Measurements from ENCODE around the gene GIMAP8.
"Not testable (repeated sequence)": the region's sequence is repeated elsewhere in the genome, so short reads cannot be mapped to it uniquely, and the experiment has no call there.

GIMAP8 gene

GRCh38 chr7:150476819-150477631 is 26.6 kb downstream of the GIMAP8 start:
- no peak for DNase-seq (ENCODE audit: low read depth)

GRCh38 chr7:150479023-150479716 is 28.7 kb downstream of the GIMAP8 start:
- DNase-seq (ENCODE audit: low read depth) = no peak
- no peak overlapping the region for H3K4me3 ChIP-seq (ENCODE audit: control insufficient read depth, low read depth, low read length)
- TF ChIP-seq CTCF (conservative IDR thresholded peaks at IDR 0.05; ENCODE audit: control insufficient read depth, insufficient read depth, low read depth, low read length) = no peak

More at GRCh38 chr7:150476819-150477631, 26.6 kb downstream of the GIMAP8 start:
- H3K4me3 ChIP-seq (ENCODE audit: control insufficient read depth, low read depth, low read length) = no peak overlapping the region
- no peak for TF ChIP-seq CTCF (conservative IDR thresholded peaks at IDR 0.05; ENCODE audit: control insufficient read depth, insufficient read depth, low read depth, low read length)

DNA sequence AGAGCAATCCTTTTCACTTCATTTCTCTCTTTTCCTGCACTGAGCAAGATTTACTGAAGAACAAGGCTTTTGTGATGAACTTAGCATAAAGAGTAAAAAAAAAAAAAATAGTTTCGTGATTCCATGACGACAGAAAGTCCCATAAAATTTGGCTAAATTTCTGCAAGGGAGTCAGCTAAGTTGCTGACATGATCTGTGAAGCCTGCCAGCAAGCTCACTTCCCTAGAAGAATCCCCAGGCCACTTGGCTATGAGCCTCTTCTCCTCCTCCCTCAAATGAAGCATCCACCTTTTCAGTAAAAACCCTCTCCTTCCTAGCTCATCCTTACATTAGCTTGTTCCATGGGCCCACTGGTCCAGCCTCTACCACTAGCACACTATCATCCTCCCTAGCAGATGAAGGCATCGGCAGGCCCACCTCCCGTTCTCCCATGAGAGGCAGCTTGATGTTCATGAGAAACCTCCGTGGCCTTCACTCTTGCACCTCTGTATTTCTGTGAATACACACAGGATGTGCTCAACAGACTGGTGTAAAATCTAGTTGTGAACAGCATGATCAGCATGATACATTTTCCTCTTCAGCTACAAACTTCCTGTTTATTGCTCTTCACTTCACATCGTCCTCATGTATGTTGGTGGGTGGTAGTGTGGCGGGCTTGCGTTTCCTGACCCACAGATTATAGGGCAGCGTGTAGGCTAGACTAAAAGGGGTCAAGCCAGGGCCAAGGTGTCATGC is 30.9 kb downstream of the GIMAP8 start:
- no peak for DNase-seq (ENCODE audit: low read depth)
- H3K4me3 ChIP-seq (ENCODE audit: control insufficient read depth, low read depth, low read length) = no peak overlapping the region
- no peak for TF ChIP-seq CTCF (conservative IDR thresholded peaks at IDR 0.05; ENCODE audit: control insufficient read depth, insufficient read depth, low read depth, low read length)

GRCh38 chr7:150481922-150482321 is 31.5 kb downstream of the GIMAP8 start:
- no peak for DNase-seq (ENCODE audit: low read depth)
- no peak for TF ChIP-seq CTCF (conservative IDR thresholded peaks at IDR 0.05; ENCODE audit: control insufficient read depth, insufficient read depth, low read depth, low read length)
- no peak overlapping the region for H3K4me3 ChIP-seq (ENCODE audit: control insufficient read depth, low read depth, low read length)

- DNase-seq (ENCODE audit: low read depth); H3K4me3 ChIP-seq (ENCODE audit: control insufficient read depth, low read depth, low read length): not testable (repeated sequence)
Observed at GRCh38 chr7:150483514-150483913, 33.1 kb downstream of the GIMAP8 start.

DNA sequence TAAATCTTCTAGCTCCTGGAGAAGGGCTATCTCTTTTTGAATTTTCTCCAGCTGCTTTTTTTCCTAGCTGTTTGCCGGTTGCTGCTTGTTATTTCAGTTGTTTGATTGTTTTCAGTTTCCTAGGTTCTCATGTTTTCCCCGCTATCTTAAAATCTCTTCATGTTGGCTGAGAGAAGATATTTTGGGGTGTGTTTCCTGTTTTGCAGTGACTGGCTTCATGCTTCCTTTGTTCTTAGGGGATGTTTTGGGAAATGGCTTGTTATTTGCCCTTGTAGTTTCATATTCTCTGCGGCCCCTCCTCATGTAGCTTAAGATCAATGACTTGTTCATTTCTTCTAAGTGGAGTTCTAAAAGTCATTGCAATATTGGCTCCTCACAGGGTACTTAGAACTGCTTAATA is 33.6 kb downstream of the GIMAP8 start:
- DNase-seq (ENCODE audit: low read depth); H3K4me3 ChIP-seq (ENCODE audit: control insufficient read depth, low read depth, low read length): not testable (repeated sequence)

GRCh38 chr7:150487625-150488024 is 37.2 kb downstream of the GIMAP8 start:
- TF ChIP-seq CTCF (conservative IDR thresholded peaks at IDR 0.05; ENCODE audit: control insufficient read depth, insufficient read depth, low read depth, low read length) = no peak
- DNase-seq (ENCODE audit: low read depth) = no peak
- H3K4me3 ChIP-seq (ENCODE audit: control insufficient read depth, low read depth, low read length) = no peak overlapping the region
